ENCODE measurements around the gene PITRM1.

GRCh38 chr10:3172081-3172445, 519 bp downstream of the PITRM1 start:
- TF ChIP-seq POLR2A (IDR thresholded peaks at IDR 0.05) (no peak), CTCF (IDR thresholded peaks at IDR 0.05) (no peak)

All from heart left ventricle (tissue), 13 donors.